Hepatic stellate cell (primary cell): ENCODE data around the gene MAGOHB.
"Not testable (repeated sequence)": the region's sequence is repeated elsewhere in the genome, so short reads cannot be mapped to it uniquely, and the experiment has no call there.

Experiments used
- DNase-seq: peaks from one replicate; pipeline ENCODE4 v3.0.0; 2011; ENCODE audit warnings: low spot score

The MAGOHB gene

DNA sequence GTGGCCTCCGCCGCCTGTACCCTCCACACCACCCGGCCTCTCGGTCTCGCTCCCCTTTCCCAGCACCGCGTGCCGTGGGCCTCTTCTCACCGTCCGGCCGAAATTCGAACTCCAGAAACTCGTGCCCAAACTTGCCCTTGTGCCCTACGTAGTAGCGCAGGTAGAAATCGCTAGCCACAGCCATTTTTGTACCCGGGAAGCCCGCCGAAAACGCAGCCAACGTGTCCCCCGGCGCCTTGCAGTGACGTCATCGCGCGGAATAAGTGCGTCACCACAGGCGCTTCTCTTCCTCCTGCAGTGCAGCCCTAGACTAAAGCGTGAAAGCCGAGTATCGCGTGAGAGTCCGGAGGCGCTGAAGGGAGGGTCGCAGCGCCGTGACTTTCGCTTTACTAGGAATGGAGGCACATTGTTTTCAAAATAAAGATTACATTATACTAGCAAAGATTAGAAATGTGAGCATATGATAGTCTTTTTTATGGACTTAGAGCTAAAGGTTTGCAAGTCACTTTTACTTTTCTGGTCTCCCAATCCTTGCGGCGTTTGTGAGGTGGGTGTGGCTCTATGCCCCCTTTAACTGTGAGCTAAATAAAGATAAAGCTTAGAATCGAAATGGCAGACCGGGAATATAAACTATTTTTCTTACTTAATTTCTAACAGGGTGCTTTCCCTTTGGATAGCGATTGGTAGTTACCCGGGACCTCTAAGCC is at the start of gene MAGOHB:
TSS of gene MAGOHB (minus strand) at position 261 of the 707 bp plus-strand sequence. CDS start at position 184, 77 bp downstream.
- DNase-seq: peak; percentile 82

DNA sequence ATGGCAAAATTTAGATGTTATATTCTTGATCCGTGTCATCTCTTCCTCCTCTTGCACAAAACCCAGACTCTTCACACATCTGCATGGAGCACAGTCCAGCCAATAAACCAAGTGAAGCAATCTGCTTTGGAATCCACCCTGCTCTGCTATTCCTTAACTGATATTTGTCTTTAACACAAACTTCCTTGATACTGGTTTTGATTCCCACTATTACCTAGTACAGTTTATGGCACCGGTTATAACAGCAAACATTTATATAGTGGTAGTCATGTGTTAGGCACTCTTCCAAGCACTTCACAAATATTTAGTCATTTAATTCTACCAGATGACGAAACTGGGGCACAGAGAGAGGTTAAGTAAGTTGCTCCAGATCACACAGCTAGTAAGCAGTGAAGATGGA is 47.9 kb upstream of the MAGOHB start:
- no peak for DNase-seq

DNA sequence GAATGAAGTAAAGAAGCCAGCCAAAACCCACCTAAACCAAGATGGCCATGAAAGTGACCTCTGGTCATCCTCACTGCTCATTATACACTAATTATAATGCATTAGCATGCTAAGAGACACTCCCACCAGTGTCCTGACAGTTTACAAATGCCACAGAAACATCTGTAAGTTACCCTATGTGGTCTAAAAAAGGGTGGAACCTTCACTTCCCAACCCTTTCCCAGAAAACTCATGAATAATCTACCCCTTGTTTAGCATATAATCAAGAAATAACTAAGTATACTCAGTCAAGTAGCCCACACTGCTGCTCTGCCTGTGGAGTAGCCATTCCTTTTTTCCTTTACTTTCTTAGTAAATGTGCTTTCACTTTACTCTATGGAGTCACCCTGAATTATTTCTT is 40.6 kb upstream of the MAGOHB start:
- no peak for DNase-seq

DNA sequence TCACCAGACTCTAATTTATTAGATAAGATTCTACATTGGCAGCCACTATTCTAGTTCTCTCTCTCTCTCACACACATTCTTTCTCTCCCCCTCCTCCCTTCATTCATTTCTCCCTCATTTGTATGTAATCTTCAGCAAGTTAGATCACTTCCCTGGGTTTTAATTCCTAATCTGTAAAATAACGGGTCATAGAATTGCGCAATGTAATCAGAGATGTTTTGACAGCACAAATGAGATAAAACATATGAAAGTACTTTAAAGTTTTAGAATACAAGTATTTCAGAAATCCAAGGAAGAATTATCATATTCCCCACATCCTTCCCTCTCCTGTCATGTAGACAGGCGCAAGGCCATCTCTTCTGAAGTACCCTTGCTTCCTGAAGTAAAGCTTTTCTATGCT is 38.8 kb upstream of the MAGOHB start:
- no peak for DNase-seq

DNA sequence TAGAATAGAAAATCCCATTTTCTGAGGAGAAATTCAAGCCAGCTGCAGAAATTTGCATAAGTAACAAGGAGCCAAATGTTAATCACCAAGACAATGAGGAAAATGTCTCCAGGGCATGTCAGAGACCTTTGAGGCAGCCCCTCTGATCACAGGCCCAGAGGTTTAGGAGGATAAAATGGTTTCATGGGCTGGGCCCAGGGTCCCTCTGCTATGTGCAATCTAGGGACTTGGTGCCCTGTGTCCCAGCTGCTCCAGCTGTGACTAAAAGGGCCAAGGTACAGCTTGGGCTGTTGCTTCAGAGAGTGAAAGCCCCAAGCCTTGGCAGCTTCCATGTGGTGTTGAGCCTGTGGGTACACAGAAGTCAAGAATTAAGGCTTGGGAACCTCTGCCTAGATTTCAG is 33.2 kb upstream of the MAGOHB start:
- not testable (repeated sequence) for DNase-seq

DNA sequence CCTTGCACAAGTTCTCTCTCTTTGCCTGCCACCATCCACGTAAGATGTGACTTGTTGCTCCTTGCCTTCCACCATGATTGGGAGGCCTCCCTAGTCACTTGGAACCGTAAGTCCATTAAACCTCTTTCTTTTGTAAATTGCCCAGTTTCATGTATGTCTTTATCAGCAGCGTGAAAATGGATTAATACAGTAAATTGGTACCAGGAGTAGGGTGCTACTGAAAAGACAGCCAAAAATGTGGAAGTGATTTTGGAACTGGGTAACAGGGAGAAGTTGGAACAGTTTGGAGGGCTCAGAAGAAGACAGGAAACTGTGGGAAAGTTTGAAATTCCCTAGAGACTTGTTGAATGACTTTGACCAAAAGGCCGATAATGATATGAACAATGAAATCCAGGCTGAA is 32.5 kb upstream of the MAGOHB start:
- DNase-seq: no peak

DNA sequence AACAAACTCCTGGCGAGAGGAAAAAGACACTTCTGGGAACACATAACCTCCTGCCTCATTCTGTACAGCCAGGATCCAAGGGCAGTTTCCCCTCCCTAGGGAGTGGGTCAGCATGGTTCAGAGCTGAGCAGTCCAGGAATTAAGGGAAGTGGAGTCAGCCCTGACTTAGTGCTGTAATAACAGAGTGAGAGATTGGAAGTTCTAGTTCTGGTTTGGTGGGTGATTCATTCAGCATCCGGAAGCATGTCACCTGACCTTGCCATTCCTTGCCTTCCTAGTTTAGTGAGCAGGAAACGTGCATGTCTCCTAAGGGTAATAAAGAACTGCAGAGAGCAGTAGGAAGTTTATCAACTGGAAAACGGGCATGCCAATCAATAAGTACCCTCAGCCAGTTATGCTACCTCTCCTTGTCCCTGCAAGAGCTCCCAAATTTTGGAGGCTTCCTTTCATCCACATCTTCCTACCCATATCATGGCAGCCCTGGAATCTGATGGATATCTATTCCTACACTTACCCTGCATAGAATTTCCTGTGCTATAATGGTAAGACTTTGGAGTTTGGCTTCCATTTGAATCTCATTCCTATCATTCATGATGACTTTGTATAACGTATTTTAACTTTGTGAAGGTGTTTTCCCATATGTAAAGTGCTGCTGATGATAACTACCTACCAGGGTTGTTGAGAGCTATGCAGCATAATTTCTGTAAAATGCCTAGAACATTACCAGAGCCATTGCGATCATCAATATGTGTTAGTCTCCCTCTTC is 28.5 kb upstream of the MAGOHB start:
- peak; percentile 50 for DNase-seq

DNA sequence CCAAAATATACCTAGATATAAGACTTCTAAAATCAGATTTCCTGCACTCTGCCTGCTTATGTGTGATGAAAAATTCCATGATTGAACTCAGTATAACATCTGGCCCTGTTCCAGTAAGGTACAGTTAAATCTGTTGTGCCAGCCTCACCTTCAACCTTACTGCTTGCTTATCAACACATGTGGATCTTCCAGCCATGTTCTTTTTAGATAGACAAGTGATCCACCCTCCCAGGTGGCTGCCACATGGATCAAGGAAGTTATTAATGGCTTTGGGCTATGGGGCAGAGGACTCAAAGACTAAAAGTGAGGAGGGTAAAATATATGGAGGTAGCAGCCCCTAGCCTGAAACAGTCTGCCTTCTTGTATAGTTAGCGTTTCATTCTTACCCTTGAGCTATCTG is 25.3 kb upstream of the MAGOHB start:
- no peak for DNase-seq

DNA sequence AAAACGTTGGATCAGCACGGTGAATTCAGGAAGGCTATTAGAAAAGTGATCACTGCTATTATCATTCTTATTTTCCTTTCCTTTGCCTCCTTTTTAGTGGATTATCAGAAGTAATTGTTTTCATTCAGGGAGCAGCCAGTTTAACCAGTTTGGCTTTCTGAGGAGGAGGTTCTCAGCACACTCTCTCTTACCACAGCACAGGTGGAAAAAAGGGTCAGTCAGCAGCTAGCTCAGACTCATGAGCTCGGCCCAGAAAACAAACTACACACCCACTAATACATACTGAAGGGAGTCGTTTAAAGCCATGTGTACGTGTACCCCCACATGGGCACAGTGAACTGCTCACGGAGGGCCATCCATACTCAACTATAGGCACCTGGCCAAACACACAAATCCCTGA is 23.2 kb upstream of the MAGOHB start:
- no peak for DNase-seq

DNA sequence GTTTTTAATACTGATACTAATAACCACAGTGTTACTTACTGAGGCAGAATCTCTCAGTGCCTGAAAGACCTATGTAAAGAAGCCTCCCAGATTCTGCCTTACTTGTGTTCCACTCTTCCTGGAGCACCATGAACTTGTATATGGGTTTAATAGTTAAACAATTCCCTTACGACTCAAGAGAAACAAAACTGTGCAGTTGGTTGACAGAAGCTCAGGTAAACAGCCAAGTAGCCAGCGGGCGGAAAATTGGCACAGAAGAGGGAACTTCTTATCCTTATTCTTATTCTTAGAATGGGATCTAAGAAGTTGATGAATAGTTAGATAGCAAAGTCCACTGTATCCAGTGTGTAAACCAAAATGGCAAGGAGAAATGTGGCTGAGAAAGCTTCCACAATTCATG is 22.7 kb upstream of the MAGOHB start:
- no peak for DNase-seq

DNA sequence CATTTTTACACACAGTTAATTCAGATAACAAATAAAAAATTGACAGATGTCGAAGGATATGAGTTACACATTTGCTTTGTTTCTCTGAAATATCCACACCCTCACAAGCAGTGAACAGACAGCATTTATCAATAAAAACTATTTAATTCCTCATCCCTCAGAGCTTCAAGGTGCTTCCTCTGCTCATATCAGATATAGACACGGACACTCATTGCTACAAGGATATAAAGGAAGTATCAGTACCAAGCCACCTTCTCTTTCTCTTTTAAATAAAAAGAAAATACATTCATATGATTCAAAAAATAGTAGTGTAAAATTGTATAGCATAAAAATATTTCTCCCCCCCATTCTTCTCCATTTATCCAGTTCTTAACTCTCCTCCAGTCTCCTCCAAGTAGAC is 21.9 kb upstream of the MAGOHB start:
- no peak for DNase-seq

DNA sequence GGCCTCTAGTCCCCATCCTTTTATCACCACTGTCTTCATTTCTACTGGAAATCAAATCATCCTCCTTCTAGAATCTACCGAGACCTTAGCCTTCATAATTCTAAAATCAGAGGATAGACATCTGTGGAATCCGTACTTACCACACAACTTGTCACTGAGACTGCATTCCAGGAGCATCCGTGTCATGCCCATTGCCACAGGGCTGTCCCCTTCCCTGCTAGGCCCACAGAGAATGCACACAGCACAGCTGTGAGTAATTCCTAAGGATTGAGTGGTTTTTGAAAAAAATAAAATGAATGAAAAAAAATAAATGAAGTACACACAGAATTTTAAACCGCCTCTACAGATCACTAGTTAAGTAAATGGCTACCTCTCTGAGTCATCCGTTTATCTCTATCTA is 21.0 kb upstream of the MAGOHB start:
- DNase-seq: peak; percentile 75

DNA sequence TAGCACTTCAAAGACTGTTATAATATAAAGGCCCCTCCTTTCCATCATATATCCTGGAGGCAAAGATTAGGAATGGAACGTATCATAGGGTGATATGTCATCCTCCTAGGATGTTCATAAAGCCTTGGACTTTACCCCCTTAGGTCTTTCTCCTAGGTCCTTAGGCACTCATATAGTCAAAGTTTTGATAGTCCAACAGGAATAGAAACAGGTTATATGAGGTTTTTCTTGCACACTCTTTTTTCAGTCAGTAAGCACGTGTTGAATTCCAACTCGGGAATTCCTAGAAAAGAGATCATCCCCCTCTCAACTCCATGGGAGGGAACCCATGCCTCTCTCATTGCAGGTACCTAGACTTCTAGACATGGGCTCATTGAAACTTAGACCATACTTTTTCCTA is 20.1 kb upstream of the MAGOHB start:
- DNase-seq: no peak

DNA sequence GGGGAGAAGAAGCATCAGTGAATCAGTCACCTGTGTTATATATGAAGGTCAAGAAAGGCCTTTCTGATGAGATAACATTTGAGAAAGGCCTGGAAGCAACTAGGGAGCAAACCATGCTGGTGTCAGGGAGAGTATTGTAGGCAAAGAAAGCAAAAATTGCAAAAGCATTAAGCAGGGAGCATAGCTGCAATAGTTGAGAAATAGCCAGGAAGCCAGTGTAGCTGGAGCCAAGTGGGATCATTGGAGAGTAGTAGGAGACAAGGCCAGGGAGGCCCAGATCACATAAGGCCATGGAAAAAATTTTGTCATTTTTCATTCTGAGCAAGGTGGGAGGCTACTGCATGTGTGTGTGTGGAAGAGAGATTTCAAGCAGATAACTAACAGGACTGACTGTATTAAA is 18.8 kb upstream of the MAGOHB start:
- no peak for DNase-seq

DNA sequence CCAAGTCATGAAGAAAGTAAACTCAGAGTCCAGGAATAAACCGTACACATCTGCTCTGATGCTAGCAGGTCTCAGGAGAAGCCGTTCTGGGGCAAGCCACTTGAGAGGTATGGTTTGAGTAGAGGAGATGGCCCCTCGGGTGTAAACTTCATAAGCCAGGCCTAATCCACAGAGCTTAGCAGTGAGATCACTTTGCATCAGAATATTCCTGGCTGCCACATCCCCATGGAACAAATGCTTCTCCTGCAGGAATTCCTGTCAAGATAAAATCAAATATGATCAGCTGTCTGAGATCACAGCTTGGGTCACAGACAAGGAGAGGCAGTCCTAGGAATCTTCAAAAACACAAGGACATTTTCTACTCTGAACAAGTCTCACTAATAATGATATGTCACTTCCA is 11.2 kb upstream of the MAGOHB start:
- no peak for DNase-seq

DNA sequence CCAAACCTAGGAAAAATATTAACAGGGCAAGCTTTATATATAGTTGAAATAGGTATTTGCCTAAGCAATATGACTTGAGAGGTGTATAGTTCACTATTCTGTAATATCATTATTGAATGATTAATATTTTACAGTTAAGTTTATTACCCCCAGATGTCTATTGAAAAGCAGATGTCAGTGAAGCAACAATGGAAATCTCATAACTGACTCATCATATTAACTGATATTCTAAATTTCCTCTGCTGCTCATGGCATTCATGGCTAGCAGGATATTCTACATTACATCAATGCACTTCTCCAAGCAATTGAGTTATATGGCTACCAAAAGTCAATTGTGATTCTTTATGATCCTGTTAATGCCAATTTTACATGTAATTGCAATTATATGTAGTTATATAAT is 9.7 kb upstream of the MAGOHB start:
- DNase-seq: no peak

DNA sequence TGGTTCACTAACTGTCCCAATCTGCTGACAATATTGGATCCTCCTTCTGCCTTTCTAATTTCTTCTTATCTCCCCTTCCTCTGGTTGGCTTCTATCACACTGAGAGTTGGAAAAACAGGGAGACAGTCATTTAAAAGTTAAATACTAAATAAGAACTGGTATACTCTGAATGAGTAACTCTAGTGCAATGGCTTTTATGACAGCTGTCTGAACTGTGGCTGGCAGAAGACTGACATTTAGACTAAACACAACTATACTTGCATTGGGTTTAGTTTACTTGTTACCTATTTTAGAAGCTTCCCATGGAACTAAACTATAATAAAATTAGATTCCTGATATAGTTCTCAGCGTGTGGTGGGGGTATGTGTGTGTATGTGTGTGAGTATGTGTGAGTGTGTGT is 7.9 kb upstream of the MAGOHB start:
- no peak for DNase-seq

DNA sequence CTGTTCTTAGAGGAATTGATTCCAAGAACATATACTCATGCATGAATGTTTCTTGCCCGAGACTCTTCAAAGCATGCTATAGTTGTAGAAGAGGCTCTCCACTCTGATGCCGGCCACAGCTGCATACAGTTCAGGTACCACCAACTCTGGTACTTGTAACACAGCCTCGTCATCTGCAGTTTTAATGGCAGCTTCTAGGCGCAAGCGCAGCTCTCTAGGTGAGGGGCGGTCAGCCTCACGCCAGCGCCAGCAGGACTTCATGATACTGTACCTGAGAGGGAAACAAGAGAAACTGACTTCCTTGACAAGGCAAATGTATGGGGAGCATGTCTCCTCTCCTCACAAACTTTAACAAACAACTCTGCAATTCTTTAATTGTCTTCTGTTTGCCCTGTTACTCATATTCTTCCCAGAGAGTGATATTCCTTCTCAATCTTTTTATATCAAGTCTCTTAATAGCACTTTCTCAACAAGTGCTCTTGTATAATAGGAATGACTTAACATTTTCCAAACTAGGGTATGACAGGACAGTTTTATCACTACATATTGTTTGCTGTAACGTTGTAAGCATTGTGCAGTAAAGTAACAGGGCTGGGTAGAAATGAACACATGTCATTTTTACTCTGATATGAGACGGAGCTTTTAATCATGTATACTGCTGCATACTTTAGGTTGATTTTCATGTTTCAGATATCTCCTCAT is 6.8 kb upstream of the MAGOHB start:
- no peak for DNase-seq

DNA sequence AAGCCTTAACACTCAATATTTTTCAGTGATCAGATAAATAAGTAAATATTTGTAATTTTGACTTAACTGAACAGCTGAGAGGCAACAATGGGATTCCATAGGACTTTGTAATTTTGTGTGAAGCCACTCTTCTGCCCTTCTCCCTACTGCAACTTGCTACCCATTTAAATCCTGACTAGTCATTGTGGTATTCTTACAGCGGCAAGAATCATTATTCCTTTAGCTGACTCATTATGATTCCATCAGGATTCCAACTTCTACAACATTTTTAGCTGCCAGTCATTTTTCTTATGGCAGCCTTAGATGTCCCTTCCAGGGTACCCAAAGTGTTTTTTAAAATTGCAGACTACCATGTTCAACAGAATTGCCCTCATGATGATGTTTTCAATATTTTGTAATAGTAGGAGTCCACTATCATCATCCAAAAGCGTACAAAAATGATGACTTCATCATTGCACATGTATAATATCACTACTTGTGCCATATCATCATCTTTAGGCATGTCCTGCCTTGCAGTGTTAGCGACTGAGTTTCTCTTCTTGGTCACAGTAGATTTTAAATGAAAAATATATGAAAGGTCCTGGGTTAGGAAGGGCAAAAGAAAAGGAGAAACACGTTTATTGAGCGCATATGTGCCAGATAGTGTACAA is 5.1 kb upstream of the MAGOHB start:
- DNase-seq: peak; percentile 62

DNA sequence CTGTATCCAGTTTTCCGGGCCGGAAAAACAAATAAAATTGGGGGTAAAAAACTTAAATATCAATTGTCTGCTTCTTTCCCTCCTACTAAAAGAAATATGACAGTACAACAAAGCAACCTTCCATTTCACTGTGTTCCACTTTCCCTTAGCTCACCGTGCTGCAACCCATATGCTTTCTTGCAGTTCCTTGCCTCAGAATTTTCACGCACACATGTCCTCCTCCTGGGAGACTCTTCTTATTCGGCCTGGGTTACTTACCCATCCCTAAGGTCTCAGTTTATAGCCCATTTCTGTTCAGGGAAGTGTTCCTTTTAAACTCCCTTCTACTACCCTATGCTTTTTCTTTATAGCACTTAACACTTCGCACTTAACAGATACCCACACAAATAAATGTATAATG is 4.5 kb upstream of the MAGOHB start:
- no peak for DNase-seq

DNA sequence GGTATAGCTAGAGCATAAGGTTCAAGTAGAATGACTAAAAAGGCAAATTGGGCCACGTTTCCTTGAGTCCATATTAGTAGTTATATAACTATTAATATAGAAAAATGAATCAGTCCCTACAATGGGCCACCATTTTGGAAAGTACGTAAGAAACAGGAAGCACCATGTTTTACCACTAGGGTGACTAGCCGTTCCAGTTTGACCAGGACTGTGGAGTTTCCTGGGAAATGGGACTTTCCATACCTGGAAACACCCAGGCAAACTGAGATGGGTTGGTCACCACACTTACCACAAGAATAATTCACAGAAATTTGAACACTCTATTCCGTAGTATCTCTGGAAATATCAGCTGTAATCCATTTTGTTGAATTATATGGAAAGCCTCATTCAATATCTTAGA is 2.1 kb upstream of the MAGOHB start:
- DNase-seq: no peak

DNA sequence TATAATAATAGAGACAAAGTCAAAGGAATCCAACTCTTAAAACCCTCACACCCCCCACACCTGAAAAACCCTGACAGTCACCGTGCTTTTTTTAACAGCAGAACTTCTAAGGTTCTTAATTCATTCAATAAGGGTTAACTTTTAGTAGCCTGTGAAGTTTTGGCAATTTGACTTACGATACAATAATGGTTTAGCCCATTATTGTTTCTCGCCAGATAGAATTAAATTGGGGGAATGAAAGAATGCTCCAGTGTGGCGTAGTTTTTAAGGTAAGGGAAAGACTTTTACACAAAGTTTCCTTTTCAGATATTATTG is 604 bp upstream of the MAGOHB start:
- DNase-seq: no peak

DNA sequence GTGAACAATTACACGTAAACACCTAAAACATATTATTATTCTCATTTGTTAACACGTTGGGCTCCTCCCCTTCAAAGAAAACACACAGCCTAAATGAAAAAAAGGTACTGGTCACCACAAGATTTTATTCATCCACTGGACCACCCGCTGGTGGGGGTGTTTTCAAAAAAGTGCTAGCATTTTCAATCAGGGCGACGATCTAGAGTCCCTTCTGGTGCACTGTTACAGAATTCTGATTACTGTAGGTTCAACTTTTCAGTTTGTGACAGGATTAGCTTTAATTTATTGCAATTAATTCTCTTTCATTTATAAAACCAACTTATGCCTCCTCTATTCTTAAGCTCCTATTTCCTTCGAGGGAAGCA is 443 bp downstream of the MAGOHB start:
- DNase-seq: no peak
